Measurements from ENCODE around the gene BICD1.

BICD1 gene

DNA sequence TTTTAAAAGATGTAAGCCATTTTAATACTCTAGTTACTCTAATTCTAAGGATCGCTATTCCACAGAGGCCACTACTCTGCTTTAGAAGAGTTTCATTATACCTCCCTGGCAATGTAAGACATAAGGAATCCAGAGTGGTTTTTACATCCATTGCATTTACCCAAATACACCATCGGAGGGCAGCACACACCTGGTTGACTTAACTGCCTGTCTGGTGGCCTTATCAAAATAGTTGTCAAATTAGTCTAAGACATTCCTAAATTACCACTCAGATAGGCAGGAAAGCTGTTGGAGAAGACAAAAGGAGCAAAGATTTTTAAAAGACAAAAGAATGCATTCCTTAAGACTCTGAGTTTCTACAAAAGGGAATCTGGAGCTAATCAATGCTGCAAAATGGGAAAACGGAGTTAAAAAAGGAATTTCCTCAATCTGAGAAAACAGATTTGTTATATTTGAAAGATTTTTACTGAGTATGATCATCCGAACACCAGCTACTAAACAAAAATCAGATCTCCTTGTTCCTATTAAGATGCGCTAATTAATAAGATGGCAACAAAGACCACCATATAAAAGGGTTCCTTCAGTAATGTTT is 258.9 kb downstream of the BICD1 start:
- peaks cover 16% of the 10 kb centered on the region for H3K4me1 Mint-ChIP-seq
- peak overlapping the region; percentile 37 to 59 (median 47) for H3K27ac Mint-ChIP-seq
- H3K36me3 Mint-ChIP-seq (ENCODE audit: low read depth), result no peaks in the 10 kb centered on the region
- TF ChIP-seq, protein P1, sequence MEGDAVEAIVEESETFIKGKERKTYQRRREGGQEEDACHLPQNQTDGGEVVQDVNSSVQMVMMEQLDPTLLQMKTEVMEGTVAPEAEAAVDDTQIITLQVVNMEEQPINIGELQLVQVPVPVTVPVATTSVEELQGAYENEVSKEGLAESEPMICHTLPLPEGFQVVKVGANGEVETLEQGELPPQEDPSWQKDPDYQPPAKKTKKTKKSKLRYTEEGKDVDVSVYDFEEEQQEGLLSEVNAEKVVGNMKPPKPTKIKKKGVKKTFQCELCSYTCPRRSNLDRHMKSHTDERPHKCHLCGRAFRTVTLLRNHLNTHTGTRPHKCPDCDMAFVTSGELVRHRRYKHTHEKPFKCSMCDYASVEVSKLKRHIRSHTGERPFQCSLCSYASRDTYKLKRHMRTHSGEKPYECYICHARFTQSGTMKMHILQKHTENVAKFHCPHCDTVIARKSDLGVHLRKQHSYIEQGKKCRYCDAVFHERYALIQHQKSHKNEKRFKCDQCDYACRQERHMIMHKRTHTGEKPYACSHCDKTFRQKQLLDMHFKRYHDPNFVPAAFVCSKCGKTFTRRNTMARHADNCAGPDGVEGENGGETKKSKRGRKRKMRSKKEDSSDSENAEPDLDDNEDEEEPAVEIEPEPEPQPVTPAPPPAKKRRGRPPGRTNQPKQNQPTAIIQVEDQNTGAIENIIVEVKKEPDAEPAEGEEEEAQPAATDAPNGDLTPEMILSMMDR (IDR thresholded peaks at IDR 0.05; ENCODE audit: unreplicated experiment in 3 of 3), result peak; percentile 71 to 86 (median 84)
- H3K4me3 Mint-ChIP-seq, result no peak overlapping the region
- no peaks in the 10 kb centered on the region for H3K27me3 Mint-ChIP-seq (ENCODE audit: low read depth)
- H3K9me3 Mint-ChIP-seq, result no peaks in the 10 kb centered on the region

GRCh38 chr12:32366714-32367113 is 260.1 kb downstream of the BICD1 start:
- Mint-ChIP-seq H3K4me3 (no peak overlapping the region), H3K4me1 (peaks cover 16% of the 10 kb centered on the region), H3K27ac (peak overlapping the region; percentile 26 to 68 (median 57)), H3K9me3 (no peaks in the 10 kb centered on the region), H3K36me3 (ENCODE audit: low read depth) (no peaks in the 10 kb centered on the region), H3K27me3 (ENCODE audit: low read depth) (no peaks in the 10 kb centered on the region)
- TF ChIP-seq, protein P1 (IDR thresholded peaks at IDR 0.05; ENCODE audit: unreplicated experiment in 3 of 3), result no peak

- Mint-ChIP-seq H3K4me3 (peak overlapping the region in 1 of 3 experiments; percentile 11), H3K27me3 (ENCODE audit: low read depth) (no peaks in the 10 kb centered on the region), H3K4me1 (peaks cover 16% of the 10 kb centered on the region), H3K36me3 (ENCODE audit: low read depth) (no peaks in the 10 kb centered on the region), H3K27ac (peak overlapping the region; percentile 68 to 94 (median 86)), H3K9me3 (no peaks in the 10 kb centered on the region)
- TF ChIP-seq, protein P1 (IDR thresholded peaks at IDR 0.05; ENCODE audit: unreplicated experiment in 3 of 3), result no peak
Measured at GRCh38 chr12:32367381-32367780, 260.7 kb downstream of the BICD1 start.

GRCh38 chr12:32369202-32369601 is 262.6 kb downstream of the BICD1 start:
- Mint-ChIP-seq H3K27me3 (ENCODE audit: low read depth) (no peaks in the 10 kb centered on the region), H3K27ac (peak overlapping the region in 1 of 3 experiments; percentile 41), H3K36me3 (ENCODE audit: low read depth) (no peaks in the 10 kb centered on the region), H3K9me3 (no peaks in the 10 kb centered on the region), H3K4me1 (peaks cover 16% of the 10 kb centered on the region), H3K4me3 (no peak overlapping the region)
- TF ChIP-seq, protein P1 (IDR thresholded peaks at IDR 0.05; ENCODE audit: unreplicated experiment in 3 of 3), result no peak

GRCh38 chr12:32377344-32378055 is 270.9 kb downstream of the BICD1 start:
- peaks cover 7% of the 10 kb centered on the region for H3K4me1 Mint-ChIP-seq
- no peaks in the 10 kb centered on the region for H3K27me3 Mint-ChIP-seq (ENCODE audit: low read depth)
- no peaks in the 10 kb centered on the region for H3K36me3 Mint-ChIP-seq (ENCODE audit: low read depth)
- no peaks in the 10 kb centered on the region for H3K9me3 Mint-ChIP-seq
- TF ChIP-seq, protein P1 (IDR thresholded peaks at IDR 0.05; ENCODE audit: unreplicated experiment in 3 of 3), result no peak
- no peak overlapping the region for H3K4me3 Mint-ChIP-seq
- H3K27ac Mint-ChIP-seq, result no peak overlapping the region

Data from nephron (organoid).